ENCODE measurements around the gene ZNF385B.

The ZNF385B gene

GRCh38 chr2:179619947-179620467, 241.4 kb downstream of the ZNF385B start:
- no peak for DNase-seq

GRCh38 chr2:179614121-179614520, 247.3 kb downstream of the ZNF385B start:
- no peak for DNase-seq

GRCh38 chr2:179613701-179614100, 247.7 kb downstream of the ZNF385B start:
- DNase-seq: no peak

- DNase-seq: no peak
Observed at GRCh38 chr2:179613299-179613651, 248.1 kb downstream of the ZNF385B start.

- no peak for DNase-seq
Observed at GRCh38 chr2:179612591-179613298, 248.7 kb downstream of the ZNF385B start.

GRCh38 chr2:179612108-179612507, 249.3 kb downstream of the ZNF385B start:
- no peak for DNase-seq

- no peak for DNase-seq
Observed at GRCh38 chr2:179606141-179606540, 255.3 kb downstream of the ZNF385B start.

- no peak for DNase-seq
Observed at GRCh38 chr2:179605341-179605740, 256.1 kb downstream of the ZNF385B start.

- no peak for DNase-seq
Observed at GRCh38 chr2:179604598-179604997, 256.8 kb downstream of the ZNF385B start.

- no peak for DNase-seq
Observed at GRCh38 chr2:179602452-179602851, 259.0 kb downstream of the ZNF385B start.

GRCh38 chr2:179596018-179596417, 265.4 kb downstream of the ZNF385B start:
- DNase-seq: no peak

- DNase-seq: no peak
Observed at GRCh38 chr2:179595284-179595683, 266.1 kb downstream of the ZNF385B start.

GRCh38 chr2:179594268-179595112, 266.9 kb downstream of the ZNF385B start:
- DNase-seq: no peak

- no peak for DNase-seq
Observed at GRCh38 chr2:179593323-179593722, 268.1 kb downstream of the ZNF385B start.

GRCh38 chr2:179592167-179592936, 269.1 kb downstream of the ZNF385B start:
- no peak for DNase-seq

- DNase-seq: no peak
Observed at GRCh38 chr2:179591690-179592089, 269.7 kb downstream of the ZNF385B start.

GRCh38 chr2:179588486-179589145, 272.8 kb downstream of the ZNF385B start:
- DNase-seq: no peak

GRCh38 chr2:179584760-179585159, 276.7 kb downstream of the ZNF385B start:
- DNase-seq: no peak

- no peak for DNase-seq
Observed at GRCh38 chr2:179581605-179582004, 279.8 kb downstream of the ZNF385B start.

GRCh38 chr2:179580378-179581146, 280.9 kb downstream of the ZNF385B start:
- no peak for DNase-seq

- DNase-seq: no peak
Observed at GRCh38 chr2:179579800-179580199, 281.6 kb downstream of the ZNF385B start.

All from SHP77 (cell line).